SJCRH30 (cell line): ENCODE results near the gene LMBRD2. TPM values are rescaled to one million over a fixed set of nuclear protein-coding genes. Genes with fewer than 3 reads are reported as not detected.
A peak's percentile ranks its signal among the peaks of the same experiment; 100 is the strongest.

Experiments
- DNase-seq, 2 experiments: peaks; one replicate each; pipeline ENCODE4 v3.0.0-alpha.2; 2015 to 2020
- H3K27ac ChIP-seq: fragments of 250-450 bp; sonication (Bioruptor Pico); 2 replicates; pipeline ENCODE4 v1.5.1; 2020; ENCODE audit warnings: mild to moderate bottlenecking, moderate library complexity
- H3K27me3 ChIP-seq: fragments of 250-450 bp; sonication (Bioruptor Pico); 2 replicates; pipeline ENCODE4 v1.5.1; 2020; ENCODE audit warnings: mild to moderate bottlenecking, moderate library complexity
- H3K36me3 ChIP-seq: fragments of 250-450 bp; sonication (Bioruptor Pico); 2 replicates; pipeline ENCODE4 v1.5.1; 2020; ENCODE audit warnings: mild to moderate bottlenecking, moderate library complexity
- H3K4me1 ChIP-seq: fragments of 250-450 bp; sonication (Bioruptor Pico); 2 replicates; pipeline ENCODE4 v1.5.1; 2020; ENCODE audit warnings: mild to moderate bottlenecking, moderate library complexity
- H3K4me3 ChIP-seq: fragments of 250-450 bp; sonication (Bioruptor Pico); 2 replicates; pipeline ENCODE4 v1.5.1; 2020; ENCODE audit warnings: mild to moderate bottlenecking, moderate library complexity
- H3K9me3 ChIP-seq: fragments of 250-450 bp; sonication (Bioruptor Pico); replicated peaks from 2 replicates; pipeline ENCODE4 v1.5.1; 2020; ENCODE audit warnings: mild to moderate bottlenecking, moderate library complexity
- total RNA-seq: library from RNA; depleted of rRNA; stranded (reverse); fragments of >200 nt; shearing (Covaris generic); gene quantifications from 2 replicates; pipeline ENCODE4 v1.2.3, GENCODE V29; 2014

LMBRD2 gene
- total RNA-seq, 1 experiment from 2014 or later, result 14.9 TPM

DNA sequence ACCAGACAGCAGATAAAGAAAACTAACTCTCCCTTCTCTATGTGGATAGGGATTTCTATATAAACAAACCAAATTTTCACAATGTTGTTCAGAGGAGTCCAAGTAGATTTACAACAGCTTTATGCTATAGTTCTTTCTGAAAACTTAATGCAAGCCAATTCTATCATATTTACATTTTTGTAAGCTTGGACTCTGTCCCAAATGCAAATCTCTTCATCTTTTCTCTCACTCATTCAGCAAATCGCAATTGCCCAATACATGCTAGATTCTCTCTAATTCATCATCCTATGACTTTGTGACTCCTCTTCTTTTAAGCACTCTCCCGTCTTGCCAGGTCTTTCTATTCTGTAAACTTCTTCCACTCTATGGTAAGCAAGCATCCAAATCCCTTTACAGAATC, 45.9 kb downstream of the LMBRD2 start:
- H3K27ac ChIP-seq, result no peak overlapping the region
- H3K9me3 ChIP-seq, result no peaks in the 10 kb centered on the region
- H3K36me3 ChIP-seq, result peaks cover 15% of the 10 kb centered on the region
- H3K4me1 ChIP-seq, result no peaks in the 10 kb centered on the region
- DNase-seq, result no peak
- no peak overlapping the region for H3K4me3 ChIP-seq
- H3K27me3 ChIP-seq, result no peaks in the 10 kb centered on the region

DNA sequence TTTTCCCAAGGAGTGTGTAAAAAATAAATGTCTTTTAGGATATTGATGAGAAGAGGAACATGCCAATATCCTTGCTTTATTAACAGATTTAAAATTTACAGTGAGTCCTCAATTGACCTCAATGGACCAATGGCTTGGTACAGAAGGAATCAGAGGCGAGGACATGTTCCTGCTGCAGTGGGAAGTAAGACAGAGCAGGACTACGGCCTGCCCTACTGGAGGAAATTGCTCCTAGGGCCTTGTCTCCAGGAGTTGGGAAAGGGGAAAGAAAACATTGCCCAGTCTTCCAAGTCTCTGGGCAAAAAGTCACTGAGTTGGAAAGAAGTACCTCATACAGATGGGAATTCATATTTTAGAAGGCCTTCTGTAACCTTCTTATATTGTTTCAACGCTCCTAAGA, 51.9 kb downstream of the LMBRD2 start:
- H3K27ac ChIP-seq, result no peak overlapping the region
- H3K9me3 ChIP-seq, result no peaks in the 10 kb centered on the region
- no peaks in the 10 kb centered on the region for H3K4me1 ChIP-seq
- no peak overlapping the region for H3K4me3 ChIP-seq
- no peaks in the 10 kb centered on the region for H3K27me3 ChIP-seq
- H3K36me3 ChIP-seq, result no peaks in the 10 kb centered on the region
- no peak for DNase-seq

DNA sequence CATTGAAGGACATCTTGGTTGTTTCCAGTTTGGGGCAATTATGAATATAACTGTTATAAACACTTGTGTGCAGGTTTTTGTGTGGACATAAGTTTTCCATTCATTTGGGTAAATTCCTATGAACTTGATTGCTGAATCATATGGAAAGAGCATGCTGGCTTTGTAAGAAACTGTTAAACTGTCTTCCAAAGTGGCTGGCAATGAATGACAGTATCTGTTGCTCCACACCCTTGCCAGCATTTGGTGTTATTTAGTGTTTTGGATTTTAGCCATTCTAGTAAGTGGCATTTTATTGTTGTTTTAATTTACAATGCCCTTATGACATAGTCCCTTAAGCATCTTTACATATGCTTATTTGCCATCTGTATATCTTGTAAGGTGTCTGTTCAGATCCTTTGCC, 55.2 kb downstream of the LMBRD2 start:
- Histone ChIP-seq H3K4me1 (no peaks in the 10 kb centered on the region), H3K36me3 (no peaks in the 10 kb centered on the region)

DNA sequence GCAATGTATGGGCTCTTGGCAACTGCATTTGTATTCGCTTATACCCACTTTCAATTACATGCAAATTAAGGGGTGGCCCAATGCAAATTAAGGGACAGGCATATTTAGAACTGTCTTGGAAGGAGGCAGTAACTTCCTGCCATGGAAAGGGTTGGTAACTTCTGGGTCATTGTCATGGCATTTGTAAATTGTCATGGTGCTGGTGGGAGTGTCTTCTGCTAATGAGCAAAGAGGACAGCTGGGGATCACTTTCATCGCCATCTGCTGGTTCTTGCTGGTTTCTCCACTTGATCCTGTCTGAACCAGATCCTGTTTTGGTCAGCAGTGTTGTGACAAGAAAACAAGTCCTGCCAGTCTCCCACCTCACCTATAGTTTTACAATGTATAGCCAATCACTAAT, 61.7 kb downstream of the LMBRD2 start:
- H3K27ac ChIP-seq, result no peak overlapping the region
- H3K36me3 ChIP-seq, result no peaks in the 10 kb centered on the region
- H3K27me3 ChIP-seq, result no peaks in the 10 kb centered on the region
- DNase-seq, result peak; percentile 64 to 75
- no peak overlapping the region for H3K4me3 ChIP-seq
- H3K4me1 ChIP-seq, result peaks cover 10% of the 10 kb centered on the region
- H3K9me3 ChIP-seq, result peaks cover 6% of the 10 kb centered on the region; the same call in 1 of the 2 replicates

More for the DNA sequence above, 55.2 kb downstream of the LMBRD2 start:
- Histone ChIP-seq H3K9me3 (0 out of 2 replicates have a peak, but pooled peaks cover 3% of the 10 kb centered on the region), H3K27ac (no peak overlapping the region), H3K4me3 (no peak overlapping the region), H3K27me3 (no peaks in the 10 kb centered on the region)
- DNase-seq, result no peak

DNA sequence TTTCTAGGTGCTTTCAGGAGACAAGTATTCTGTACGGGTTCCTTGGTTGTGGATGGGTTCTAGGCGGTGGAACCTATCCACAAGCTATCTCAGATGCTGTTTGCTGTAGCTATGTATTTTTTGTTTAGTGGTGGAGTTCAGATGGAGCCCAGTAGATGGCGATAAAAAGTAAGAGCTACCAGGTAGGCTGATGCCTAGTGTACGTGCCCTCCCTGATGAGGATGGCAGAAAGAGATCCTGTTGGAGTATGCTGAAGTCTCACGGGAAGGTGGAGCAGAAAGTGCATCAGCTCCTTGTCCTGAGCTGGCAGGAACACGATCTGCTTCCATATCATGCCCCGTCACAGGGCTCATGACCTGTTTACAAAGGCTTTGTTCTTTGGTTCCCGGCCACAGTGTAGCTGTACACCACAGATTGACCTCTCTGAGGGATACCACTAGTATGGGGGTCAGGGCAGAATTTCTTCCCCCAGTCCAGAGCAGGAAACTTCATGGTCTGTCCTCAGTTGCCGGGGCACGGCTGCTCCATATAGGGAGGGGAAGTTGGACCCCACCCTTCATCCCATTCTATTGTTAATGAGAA, 72.4 kb downstream of the LMBRD2 start:
- Histone ChIP-seq H3K36me3 (no peaks in the 10 kb centered on the region), H3K4me3 (peak overlapping the region; percentile 43), H3K4me1 (peaks cover 10% of the 10 kb centered on the region), H3K9me3 (peaks cover 6% of the 10 kb centered on the region; the same call in 1 of the 2 replicates), H3K27me3 (no peaks in the 10 kb centered on the region), H3K27ac (no peak overlapping the region; the same call in 1 of the 2 replicates)
- peak; percentile 75 to 91 for DNase-seq

DNA sequence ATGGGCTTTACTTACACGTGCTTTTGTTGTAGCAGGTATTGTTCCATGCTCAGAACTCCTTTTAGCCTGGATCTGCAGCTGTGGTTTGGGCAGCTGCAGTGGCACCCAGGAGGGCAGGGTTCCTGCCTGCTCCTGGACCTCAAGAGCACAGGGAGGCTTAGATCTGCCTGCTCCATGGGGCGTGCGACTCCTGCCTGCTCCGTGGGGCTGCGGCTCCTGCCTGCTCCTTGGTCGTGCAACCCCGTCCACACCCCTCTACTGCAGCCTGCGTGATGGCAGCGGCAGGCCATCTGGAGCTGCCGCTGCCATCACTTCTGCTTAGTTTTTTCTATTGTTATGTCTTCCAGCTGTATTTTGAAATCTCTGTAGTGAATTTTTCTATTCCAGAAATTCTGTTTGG, 73.3 kb downstream of the LMBRD2 start:
- H3K27ac ChIP-seq, result no peak overlapping the region
- H3K4me1 ChIP-seq, result peaks cover 10% of the 10 kb centered on the region
- peak in 1 of 2 experiments; percentile 33 for DNase-seq
- no peaks in the 10 kb centered on the region for H3K27me3 ChIP-seq
- no peaks in the 10 kb centered on the region for H3K9me3 ChIP-seq
- H3K36me3 ChIP-seq, result no peaks in the 10 kb centered on the region
- H3K4me3 ChIP-seq, result no peak overlapping the region

DNA sequence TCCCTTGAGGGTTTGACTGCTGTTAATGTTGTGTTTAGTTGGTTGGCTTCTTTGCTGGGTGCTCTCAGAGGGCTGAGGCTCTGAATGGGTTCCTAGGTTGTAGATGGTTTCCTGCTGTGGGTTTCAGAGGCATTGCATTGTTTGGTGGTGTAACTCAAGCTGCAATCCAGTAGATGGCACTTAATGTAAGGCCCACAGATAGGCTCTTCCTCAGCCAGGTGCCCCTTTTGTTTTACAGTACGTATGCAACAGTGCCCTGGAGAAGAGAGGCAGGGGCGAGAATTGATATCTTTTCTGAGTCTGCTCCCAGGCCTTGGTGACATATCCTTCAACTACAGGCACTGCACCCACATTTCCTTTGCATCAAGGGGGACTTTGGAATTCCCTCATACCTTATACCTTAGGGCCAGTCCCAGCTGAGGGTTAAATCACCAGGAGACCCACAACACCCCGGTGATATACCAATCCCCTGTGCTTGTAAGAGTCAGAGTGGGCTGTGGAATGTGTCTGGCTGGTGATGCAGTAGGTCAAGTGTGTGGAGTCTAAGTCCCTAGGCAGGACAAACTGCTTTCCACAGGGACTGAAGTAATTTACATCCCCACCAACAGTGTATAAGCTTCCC, 78.0 kb downstream of the LMBRD2 start:
- Histone ChIP-seq H3K9me3 (0 out of 2 replicates have a peak, but pooled peaks cover 3% of the 10 kb centered on the region), H3K4me3 (no peak overlapping the region), H3K36me3 (no peaks in the 10 kb centered on the region), H3K27me3 (no peaks in the 10 kb centered on the region), H3K4me1 (no peaks in the 10 kb centered on the region; the same call in 1 of the 2 replicates), H3K27ac (no peak overlapping the region)
- DNase-seq, result peak; percentile 23 to 60

DNA sequence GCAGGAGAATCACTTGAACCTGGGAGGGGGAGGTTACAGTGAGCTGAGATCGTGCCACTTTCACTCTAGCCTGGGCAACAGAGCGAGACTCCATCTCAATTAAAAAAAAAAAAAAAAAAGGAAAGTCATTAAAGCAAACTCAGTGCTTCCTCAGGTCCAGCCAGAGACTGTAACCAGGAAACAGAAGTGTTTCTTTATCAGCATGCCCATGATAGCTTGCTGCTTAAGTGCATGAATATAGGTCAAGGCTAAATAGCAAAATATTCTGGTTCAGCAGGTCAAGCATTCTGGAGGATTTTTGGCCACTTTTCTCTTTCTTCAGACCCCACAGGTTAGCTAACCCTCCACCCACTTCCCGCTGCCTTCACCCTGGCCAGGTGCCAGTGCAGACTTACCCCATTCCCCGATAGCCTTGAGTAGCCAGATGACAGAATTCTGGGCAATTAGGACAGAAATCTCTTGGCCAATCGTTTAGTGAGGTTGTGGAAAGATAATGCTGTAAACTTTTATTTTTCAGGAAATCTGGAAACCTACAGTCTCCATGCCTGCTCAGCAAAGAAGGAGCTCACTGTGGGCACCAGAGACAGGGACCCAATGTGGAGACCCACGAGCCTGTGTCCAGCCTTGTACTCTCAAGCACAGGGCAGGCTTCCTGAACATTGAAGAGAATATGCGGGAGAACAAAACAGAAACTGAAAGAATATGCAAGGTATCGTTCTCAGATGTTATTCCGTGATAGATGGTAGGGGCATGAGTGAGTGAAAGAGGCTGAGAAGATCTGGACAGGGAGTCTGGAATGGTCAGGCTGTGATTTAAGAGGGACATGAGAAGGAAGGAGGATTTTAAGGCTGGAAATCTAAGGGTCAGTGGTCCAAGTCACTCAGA, 80.8 kb downstream of the LMBRD2 start:
- 0 out of 2 replicates have a peak, but pooled peaks cover 3% of the 10 kb centered on the region for H3K9me3 ChIP-seq
- no peaks in the 10 kb centered on the region for H3K36me3 ChIP-seq
- no peaks in the 10 kb centered on the region for H3K4me1 ChIP-seq
- no peak overlapping the region for H3K27ac ChIP-seq
- no peak for DNase-seq
- H3K27me3 ChIP-seq, result no peaks in the 10 kb centered on the region
- no peak overlapping the region for H3K4me3 ChIP-seq

DNA sequence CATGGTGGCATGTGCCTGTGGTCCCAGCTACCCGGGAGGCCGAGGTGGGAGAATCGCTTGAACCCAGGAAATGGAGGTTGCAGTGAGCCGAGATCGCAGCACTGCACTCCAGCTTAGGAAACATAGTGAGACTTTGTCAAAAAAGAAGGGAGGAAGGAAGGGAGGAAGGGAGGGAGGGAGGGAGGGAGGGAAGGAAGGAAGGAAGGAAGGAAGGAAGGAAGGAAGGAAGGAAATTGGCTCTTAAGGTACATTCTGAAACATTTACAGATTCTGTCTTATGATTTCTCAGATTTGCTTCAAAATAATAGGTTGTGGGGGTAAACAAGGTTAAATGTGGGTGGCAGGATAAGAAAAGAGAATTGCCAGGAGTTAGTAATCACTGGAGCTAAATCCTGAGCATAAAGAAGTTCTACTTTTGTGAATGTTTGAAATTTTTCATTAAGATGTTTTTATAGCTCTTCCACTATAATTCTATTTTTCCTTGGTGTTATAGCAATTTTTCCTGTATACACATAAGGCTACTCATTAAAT, 82.9 kb downstream of the LMBRD2 start:
- Histone ChIP-seq H3K27me3 (no peaks in the 10 kb centered on the region; the same call in 1 of the 2 replicates), H3K27ac (no peak overlapping the region), H3K4me1 (no peaks in the 10 kb centered on the region), H3K9me3 (0 out of 2 replicates have a peak, but pooled peaks cover 3% of the 10 kb centered on the region), H3K36me3 (no peaks in the 10 kb centered on the region), H3K4me3 (no peak overlapping the region)
- no peak for DNase-seq

DNA sequence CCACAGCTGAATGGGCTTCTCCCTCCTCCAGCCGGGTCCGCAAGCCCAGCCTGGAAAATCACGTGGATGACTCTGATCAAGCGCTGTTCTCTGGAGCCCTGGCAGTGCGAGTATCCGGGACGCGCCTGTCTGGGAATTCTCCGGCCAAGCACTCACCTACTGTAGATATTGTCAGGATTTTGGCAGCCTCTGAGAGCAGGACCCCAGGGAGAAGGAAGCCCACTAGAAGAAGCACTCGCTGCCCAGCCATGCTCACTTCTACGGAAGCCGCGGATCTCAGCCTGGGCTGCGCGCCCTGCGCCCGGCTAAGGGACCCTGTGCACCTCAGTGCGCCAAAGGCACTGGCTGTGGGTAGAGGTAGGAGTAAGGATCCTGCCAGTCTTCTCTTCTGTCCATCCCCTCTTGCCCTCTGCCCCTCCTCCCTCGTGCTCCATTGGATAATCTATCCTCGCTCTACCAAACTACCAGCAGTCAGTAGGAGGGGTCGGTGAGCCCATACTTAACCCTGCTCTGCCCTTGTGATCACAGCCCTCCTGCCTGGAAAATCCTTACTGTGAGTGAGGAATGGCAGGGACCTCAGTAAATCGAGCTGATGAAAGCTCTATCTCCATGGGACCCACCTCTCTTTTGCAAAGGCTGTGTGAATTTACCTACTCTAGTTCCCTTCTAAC, 85.0 kb downstream of the LMBRD2 start, which contains the start of gene UGT3A2:
Gene UGT3A2 (minus strand): TSS at position 343 of the 671 bp plus-strand sequence. CDS start 93 bp downstream, at position 250.
- DNase-seq, result no peak
- H3K4me3 ChIP-seq, result no peak within 1 kb of the TSS
- no peaks in the 10 kb centered on the region for H3K36me3 ChIP-seq
- H3K9me3 ChIP-seq, result 0 out of 2 replicates have a peak, but pooled peaks cover 3% of the 10 kb centered on the region
- H3K27me3 ChIP-seq, result no peaks in the 10 kb centered on the region; the same call in 1 of the 2 replicates
- no peak within 1 kb of the TSS for H3K27ac ChIP-seq
- no peaks in the 10 kb centered on the region for H3K4me1 ChIP-seq

DNA sequence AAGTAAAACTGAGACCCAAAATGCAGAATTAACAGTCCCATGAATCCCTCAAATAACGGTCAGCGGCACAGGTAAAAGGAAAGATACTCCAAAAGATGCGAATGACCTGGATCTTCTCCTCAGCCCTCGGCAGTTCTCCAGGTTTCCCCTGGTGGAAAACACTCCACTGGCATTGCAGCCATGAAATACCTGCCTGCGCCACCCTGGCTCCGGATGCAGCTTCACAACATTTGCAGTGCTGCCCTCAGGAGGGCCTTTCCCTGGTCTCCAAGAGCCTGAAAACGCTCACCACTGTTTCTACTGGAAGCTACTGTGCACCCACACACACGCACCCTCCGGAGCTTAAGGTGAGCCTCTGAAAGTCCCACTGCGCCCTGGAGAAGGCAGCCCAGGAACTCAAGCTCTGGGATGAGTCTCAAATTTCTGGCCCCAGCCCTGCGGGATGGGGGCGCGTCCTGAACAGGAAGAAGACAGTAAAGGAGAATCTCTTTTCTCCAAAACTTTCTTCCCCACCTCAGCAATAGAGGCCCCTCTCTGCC, 85.6 kb downstream of the LMBRD2 start:
- 0 out of 2 replicates have a peak, but pooled peaks cover 3% of the 10 kb centered on the region for H3K9me3 ChIP-seq
- no peaks in the 10 kb centered on the region for H3K4me1 ChIP-seq
- no peak overlapping the region for H3K27ac ChIP-seq
- no peaks in the 10 kb centered on the region for H3K36me3 ChIP-seq
- no peak overlapping the region for H3K4me3 ChIP-seq
- DNase-seq, result no peak
- H3K27me3 ChIP-seq, result no peaks in the 10 kb centered on the region; the same call in 1 of the 2 replicates

DNA sequence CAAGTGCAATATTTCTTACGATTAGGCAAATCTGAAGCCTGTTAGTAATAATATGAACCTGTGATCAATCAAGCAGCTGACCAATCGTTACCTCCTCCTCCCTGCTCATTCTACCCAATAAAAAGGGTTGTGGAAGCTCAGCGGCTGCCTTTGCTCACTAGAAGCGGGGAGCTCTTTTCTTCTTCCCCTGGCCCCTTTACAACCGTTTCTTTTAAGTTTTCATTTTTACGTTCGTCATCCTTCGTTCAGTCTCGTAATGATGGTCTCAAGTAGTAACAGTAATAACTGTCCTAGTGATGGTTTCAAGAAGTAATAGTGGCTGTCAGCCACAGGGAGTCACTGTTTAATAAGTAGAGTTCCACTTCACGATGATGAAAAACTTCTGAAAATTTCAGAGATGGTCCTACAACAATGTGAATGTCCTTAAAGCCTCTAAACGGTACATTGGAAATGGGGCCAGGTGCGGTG, 91.2 kb downstream of the LMBRD2 start:
- Histone ChIP-seq H3K27me3 (no peaks in the 10 kb centered on the region; the same call in 1 of the 2 replicates), H3K27ac (no peak overlapping the region), H3K36me3 (no peaks in the 10 kb centered on the region), H3K4me1 (peaks cover 6% of the 10 kb centered on the region; the same call in 1 of the 2 replicates), H3K9me3 (no peaks in the 10 kb centered on the region), H3K4me3 (no peak overlapping the region)
- DNase-seq, result peak in 1 of 2 experiments; percentile 59

DNA sequence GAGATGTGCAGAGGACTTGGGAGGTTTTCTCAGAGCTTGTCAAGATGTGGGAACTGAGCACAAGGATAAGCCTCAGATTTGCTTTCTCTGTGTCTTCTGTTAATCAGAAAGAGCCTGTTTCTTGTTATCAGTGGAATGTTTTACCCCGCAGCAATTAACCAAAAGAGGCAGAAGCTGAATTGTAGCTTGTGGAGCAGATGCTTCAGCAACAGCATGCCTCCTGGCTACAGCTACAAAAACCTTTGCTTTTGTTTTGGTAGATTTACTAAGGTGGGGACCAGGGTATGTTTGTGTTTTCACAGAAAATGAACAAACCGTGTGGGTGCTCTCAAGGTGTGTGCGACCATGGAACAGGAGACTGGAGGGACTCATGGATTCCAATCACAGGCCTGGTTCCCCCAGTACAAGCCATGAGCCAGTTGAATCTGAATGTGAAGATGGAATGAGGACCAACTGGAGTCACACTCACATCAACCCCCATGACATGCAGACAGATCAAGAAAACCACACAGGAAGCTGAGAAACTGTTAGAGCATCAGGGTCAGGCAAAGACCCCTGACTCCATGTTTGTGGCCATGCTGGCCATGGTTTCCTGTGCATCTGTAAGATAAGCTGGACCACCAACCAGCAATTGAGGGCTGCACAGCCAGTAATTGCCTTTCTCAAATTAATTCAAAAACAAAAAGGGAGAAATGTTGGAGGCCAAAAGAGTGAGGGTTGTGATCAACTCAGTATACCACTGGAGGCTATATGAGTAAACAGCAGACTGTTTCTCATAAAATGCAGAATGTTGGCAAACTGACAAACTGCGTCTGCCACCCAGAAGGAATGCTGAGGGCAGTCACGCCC, 91.9 kb downstream of the LMBRD2 start:
- no peaks in the 10 kb centered on the region for H3K9me3 ChIP-seq
- no peaks in the 10 kb centered on the region for H3K36me3 ChIP-seq
- H3K4me3 ChIP-seq, result no peak overlapping the region
- no peak overlapping the region for H3K27ac ChIP-seq
- DNase-seq, result no peak
- H3K27me3 ChIP-seq, result no peaks in the 10 kb centered on the region; the same call in 1 of the 2 replicates
- peaks cover 6% of the 10 kb centered on the region; the same call in 1 of the 2 replicates for H3K4me1 ChIP-seq
